ENCODE measurements around the gene CD300E. TPM values are rescaled to one million over a fixed set of nuclear protein-coding genes. Genes with fewer than 3 reads are reported as not detected.
"Not testable (repeated sequence)": the region's sequence is repeated elsewhere in the genome, so short reads cannot be mapped to it uniquely, and the experiment has no call there.

The CD300E gene
- not detected in 2 replicates for total RNA-seq

GRCh38 chr17:74623693-74624093, at the start of gene CD300E:
Gene CD300E, minus strand, starts transcription at chr17:74623738. Its CDS starts 117 bp downstream, at chr17:74623621.
- DNase-seq (ENCODE audit: low read depth, low spot score), result no peak

DNA sequence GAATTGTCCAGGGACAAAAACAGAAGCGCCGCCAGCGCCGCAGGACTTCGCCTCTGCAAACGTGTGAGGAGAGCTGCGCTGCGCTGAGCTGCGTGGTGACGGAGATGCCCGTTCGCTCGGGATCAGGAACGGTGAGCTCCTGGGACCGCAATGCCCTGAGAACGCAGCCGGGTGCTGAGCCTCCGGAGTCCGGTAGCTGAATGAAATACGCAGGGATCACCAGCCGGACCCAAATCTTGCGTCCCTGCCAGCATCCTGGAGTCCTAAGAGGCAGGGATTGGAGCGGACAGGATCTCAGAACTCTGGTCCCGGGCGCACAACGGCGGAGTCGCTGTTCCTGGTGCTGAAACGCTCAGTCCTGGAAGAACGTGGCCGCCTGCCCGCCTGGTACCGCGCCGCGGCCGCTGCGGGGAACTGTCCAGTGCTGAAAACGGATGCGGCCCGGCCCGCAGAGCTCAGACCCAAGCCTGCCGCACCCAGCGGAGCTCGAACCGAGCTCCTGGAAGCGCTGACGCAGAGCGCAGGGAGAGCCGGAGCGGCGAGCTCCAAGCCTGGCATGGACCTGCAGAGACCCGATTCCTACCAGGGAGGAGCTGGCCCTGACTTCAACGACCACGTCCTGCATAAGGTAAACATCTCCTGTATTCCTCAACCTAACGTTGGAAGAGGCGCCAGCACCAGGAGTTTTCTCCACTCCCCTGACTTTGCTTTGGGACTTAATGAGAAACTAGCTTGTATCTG, 47.7 kb upstream of the CD300E start:
- peak; percentile 37 for DNase-seq (ENCODE audit: low read depth, low spot score)

DNA sequence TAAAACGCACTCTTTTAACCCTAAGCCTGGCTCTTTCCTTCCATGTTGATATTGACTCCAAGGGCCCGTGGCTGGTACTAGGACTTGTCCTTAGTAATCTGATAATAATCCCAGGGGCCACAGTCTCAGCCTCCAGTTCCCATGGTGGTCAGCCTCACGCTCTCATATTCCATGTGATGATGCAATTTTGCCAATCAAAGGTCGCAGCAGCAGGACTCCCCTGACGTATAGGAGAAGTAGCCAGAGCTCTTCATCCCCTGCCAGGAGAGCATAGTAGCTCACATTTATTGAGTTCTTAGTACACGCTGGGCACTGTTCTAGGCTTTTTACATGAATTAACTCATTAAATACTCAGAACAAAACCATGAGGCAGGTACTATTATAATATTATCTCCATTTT, 46.8 kb upstream of the CD300E start:
- DNase-seq (ENCODE audit: low read depth, low spot score), result no peak

DNA sequence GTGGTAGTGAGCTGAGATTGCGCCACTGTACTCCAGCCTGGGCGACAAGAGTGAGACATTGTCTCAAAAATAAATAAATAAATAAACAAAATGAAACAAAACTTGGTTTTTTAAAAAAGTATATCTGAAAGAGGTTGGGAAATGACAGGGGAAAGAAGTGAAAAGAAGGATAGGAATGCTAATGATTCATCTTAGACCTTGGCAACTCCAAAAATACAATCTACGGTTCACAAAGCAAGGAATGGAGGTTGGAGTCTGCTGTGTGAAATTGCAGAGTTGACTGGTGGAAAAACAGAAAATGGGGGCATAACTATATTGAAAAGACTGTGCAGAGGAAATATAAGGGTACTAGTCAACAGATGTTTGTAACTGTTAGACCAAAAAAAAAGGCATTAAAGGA, 40.0 kb upstream of the CD300E start:
- DNase-seq (ENCODE audit: low read depth, low spot score), result no peak

DNA sequence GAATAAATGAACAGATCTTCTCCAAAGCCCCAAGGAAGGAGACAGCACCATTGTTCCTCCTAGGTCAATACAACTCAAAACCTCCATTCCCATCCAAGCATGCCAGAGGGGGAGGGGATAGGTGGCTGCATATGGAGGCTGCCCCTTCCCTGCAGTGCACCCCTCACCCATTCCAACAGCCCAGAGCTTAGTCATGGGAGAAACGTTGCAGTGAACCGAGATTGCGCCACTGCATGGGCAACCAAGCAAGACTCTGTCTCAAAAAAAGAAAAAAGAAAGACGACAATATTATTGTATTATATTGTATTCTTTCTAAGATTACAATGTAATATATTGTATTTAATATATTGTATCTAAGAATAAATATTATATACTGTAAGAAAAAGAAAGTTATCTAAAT, 36.4 kb upstream of the CD300E start:
- no peak for DNase-seq (ENCODE audit: low read depth, low spot score)

DNA sequence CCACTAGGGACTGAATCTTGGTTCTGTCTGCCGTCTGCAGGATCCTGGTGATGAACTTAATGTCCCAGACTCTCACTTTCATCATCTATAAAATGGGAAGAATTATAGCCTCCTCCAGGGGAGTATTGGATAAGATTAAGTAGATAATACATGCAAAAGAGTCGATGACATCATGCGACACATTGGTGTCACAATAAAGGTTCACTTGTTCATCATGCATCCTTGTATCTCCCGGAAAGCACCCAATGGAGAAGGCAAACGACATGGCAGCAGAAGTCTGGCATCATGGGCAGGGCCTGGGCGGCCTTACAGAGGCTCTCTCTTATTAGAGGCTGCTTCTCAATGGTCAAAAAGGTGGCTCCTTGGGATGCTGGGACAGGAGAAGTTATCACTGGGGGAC, 35.1 kb upstream of the CD300E start:
- no peak for DNase-seq (ENCODE audit: low read depth, low spot score)

DNA sequence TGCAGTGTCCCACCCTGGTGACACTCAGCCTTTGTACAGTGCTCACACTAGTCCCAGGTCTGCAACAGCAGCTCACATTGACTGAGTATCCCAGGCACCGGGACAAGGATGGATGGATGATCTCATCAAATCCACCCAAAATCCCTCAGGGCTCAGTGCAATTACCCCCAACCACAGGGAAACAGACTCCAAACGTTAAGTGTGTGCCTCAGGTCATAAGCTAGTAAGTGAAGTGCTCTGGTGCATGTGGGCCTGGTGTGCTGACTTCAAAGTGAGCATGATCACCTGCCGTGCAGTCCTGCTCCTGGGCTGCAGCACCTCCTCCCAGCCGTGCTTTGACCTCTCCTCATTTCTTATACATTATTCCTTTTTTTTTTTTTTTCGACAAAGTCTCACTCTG, 31.2 kb upstream of the CD300E start:
- DNase-seq (ENCODE audit: low read depth, low spot score), result no peak

GRCh38 chr17:74652020-74652419, 28.5 kb upstream of the CD300E start:
- no peak for DNase-seq (ENCODE audit: low read depth, low spot score)

- no peak for DNase-seq (ENCODE audit: low read depth, low spot score)
Observed at GRCh38 chr17:74649909-74650308, 26.4 kb upstream of the CD300E start.

DNA sequence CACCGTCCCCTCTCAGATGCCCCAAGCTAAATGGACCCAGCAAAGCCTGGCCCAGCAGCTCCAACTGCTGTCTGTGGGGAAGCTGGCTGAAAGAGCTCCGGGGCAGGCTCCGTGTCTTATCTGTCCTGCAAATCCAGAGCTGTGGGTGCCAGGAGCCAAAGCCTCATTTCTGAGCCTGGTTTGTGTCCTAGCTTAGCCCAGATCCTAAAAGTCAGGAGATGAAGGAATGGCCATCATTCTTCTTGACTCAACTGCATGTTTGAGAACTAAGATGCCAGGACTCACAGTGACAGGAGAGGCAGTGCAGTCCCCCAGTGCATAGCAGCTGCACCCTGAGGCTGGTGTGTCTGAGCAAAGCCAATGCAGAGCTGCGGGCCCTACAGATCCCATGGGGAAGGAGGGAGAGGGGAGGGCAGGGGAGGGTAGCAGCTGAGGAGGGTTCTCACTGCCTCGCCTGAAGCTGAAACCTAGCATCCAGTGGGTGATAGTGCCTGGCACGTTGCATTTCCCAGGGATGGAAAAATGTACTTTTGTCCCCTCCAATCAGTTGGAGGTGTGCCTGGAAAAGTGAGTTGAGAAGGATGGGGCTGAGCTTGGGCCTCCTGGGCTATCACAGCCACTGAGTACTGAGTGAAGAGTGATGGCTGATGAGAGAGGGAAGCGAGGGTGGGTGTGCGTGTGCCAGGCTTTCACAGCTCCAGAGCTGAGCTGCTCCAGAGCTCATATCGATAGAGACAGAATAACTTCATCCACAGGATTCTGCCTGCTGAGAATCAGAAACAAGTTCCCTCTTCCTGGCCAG, 24.5 kb upstream of the CD300E start:
- no peak for DNase-seq (ENCODE audit: low read depth, low spot score)

- no peak for DNase-seq (ENCODE audit: low read depth, low spot score)
Observed at GRCh38 chr17:74646231-74646630, 22.7 kb upstream of the CD300E start.

- DNase-seq (ENCODE audit: low read depth, low spot score), result no peak
Observed at GRCh38 chr17:74645010-74645409, 21.5 kb upstream of the CD300E start.

GRCh38 chr17:74644419-74644818, 20.9 kb upstream of the CD300E start:
- no peak for DNase-seq (ENCODE audit: low read depth, low spot score)

GRCh38 chr17:74643826-74644225, 20.3 kb upstream of the CD300E start:
- no peak for DNase-seq (ENCODE audit: low read depth, low spot score)

DNA sequence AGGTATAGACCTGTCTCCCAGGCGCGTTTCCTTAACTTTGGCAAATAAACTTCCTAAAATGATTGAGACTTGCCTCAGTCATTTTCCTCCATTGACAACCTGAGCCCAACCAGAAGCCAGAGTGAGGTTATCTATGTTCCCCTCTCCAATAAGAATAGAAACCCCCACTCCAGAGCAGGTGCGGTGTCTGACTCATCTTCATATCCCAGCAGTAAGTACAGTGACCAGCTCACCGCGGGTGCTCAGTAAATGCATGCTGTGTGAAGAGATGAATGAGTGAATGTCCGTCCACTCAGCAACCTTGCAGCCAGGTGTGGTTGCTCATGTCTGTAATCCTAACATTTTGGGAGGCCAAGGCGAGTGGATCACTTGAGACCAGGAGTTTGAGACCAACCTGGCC, 19.5 kb upstream of the CD300E start:
- DNase-seq (ENCODE audit: low read depth, low spot score), result no peak

GRCh38 chr17:74642556-74642955, 19.0 kb upstream of the CD300E start:
- DNase-seq (ENCODE audit: low read depth, low spot score), result no peak

DNA sequence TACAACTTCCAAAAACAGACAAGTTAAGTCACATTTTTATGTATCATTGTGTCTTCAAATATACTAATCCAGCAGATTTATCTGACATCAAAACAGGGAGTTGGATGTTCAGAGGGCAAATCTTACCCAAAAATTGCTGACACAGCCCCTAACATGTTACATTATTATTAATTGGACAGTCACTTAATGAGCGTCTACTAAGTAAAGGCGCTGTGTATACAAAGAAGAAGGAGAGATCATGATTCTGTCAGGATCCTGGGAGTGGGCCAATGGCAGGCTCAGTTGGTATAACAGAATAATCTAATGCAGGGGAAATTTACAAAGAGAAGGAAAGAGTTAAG, 18.4 kb upstream of the CD300E start:
- DNase-seq (ENCODE audit: low read depth, low spot score), result no peak

- no peak for DNase-seq (ENCODE audit: low read depth, low spot score)
Observed at GRCh38 chr17:74641224-74641957, 17.9 kb upstream of the CD300E start.

GRCh38 chr17:74639704-74640151, 16.2 kb upstream of the CD300E start:
- no peak for DNase-seq (ENCODE audit: low read depth, low spot score)

- DNase-seq (ENCODE audit: low read depth, low spot score), result no peak
Observed at GRCh38 chr17:74637926-74638325, 14.4 kb upstream of the CD300E start.

DNA sequence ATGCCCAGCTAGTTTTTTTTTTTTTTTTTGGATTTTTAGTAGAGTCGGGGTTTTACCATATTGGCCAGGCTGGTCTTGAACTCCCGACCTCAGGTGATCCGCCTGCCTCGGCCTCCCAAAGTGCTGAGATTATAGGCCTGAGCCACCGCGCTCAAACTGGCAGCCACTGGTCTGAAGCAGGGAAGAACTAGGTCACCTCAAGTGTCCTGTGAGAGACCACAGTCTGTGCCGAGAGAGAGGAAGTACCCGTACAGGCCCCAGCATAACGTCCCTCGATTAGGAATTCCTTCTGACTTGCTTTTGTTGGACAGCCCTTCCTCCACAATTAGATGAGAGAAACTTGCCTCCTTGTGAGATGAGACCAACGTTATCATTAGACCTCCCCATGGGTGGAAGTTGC, 13.7 kb upstream of the CD300E start:
- DNase-seq (ENCODE audit: low read depth, low spot score), result no peak

- DNase-seq (ENCODE audit: low read depth, low spot score), result not testable (repeated sequence)
Observed at GRCh38 chr17:74636541-74637085, 13.1 kb upstream of the CD300E start.

Data from pulmonary artery endothelial cell (primary cell).